Right lobe of liver (tissue), 6 donors: ENCODE data around the gene TRRAP. TPM values are rescaled to one million over a fixed set of nuclear protein-coding genes. Genes with fewer than 3 reads are reported as not detected.

ENCODE experiments used
- ATAC-seq, 4 donors: fragments of 200-7000 bp; cut with Tn5 transposase; one replicate each; pipeline ENCODE4 v1.9.1; 2020; ENCODE audit warnings: mild to moderate bottlenecking in 4 of 4, moderate library complexity in 4 of 4
- DNase-seq, 3 donors: peaks; one replicate each; pipeline ENCODE4 v3.0.0-alpha.2; 2020
- H3K27ac ChIP-seq, 3 donors: fragments of 200-600 bp; one replicate each; pipeline ENCODE4 v1.8.0; 2022
- H3K27me3 ChIP-seq, 2 donors: fragments of 200-600 bp; one replicate each; pipeline ENCODE4 v1.8.0; 2022
- H3K36me3 ChIP-seq, 4 donors: fragments of 200-600 bp; sonication (generic) in 1 of 4; one replicate each; pipeline versions ENCODE4 v1.5.1 to v1.8.0; 2017 to 2022; ENCODE audit warnings: control low read depth in 1 of 4
- H3K4me1 ChIP-seq, 4 donors: fragments of 200-600 bp; sonication (generic) in 1 of 4; one replicate each; pipeline versions ENCODE4 v1.5.1 to v1.8.0; 2017 to 2022; ENCODE audit warnings: control low read depth in 1 of 4
- H3K4me3 ChIP-seq, 3 donors: fragments of 200-600 bp; one replicate each; pipeline ENCODE4 v1.8.0; 2022
- H3K9me3 ChIP-seq, 4 donors: fragments of 200-600 bp; sonication (generic) in 1 of 4; one replicate each; pipeline versions ENCODE4 v1.5.1 to v1.8.0; 2017 to 2022; ENCODE audit warnings: control low read depth in 1 of 4
- POLR2A ChIP-seq: fragments of 450-650 bp; IDR thresholded peaks from one replicate; pipeline ENCODE4 v1.6.1; 2017; ENCODE audit warnings: antibody characterized with exemption, mild to moderate bottlenecking
- WGBS: methylation state at CpG from one replicate; pipeline ENCODE4 v1.1.6; 2018; ENCODE audit warnings: low coverage, low lambda C conversion rate; ENCODE audit not compliant: insufficient coverage; ENCODE audit errors: missing lambda C conversion rate; 5-methylcytosine and 5-hydroxymethylcytosine counted together
- intact Hi-C, 2 donors: fragments of 100-400 bp; cut with DNase I; formaldehyde crosslinking; loops; one replicate each; pipeline versions ENCODE4 v1.11.2 to v1.14.1; 2022
- total RNA-seq, 6 experiments: library from RNA; depleted of rRNA in 2 of 6; stranded (reverse); fragments of >200 nt in 2 of 6; fragmentation: NEBNext Ultra II Directional in 3 of 6; extraction: Animal tissue kit (Norgen Biotek cat#: 25700) in 3 of 6; gene quantifications; one replicate each; pipeline versions ENCODE4 v1.1.0 to v1.2.4, GENCODE V29; 2016 to 2023
- TF ChIP-seq, protein P1 (sequence below), 4 donors: fragments of 200-600 bp in 3 of 4; fragments of 450-650 bp in 1 of 4; IDR thresholded peaks; one replicate each; pipeline versions ENCODE4 v1.5.1 to v1.8.0; 2016 to 2022; ENCODE audit warnings: antibody characterized with exemption in 4 of 4, mild to moderate bottlenecking in 2 of 4
- donor health status: DM: no; HTN: yes; CAD: no.
- donor health status: DM: no; HTN: no; CAD: no.
- donor health status: DM: no; HTN: no; CAD: no.
- donor health status: DM: no; HTN: yes; CAD: no.
- donor health status: DM: no; HTN: yes; CAD: no.

The TRRAP gene
- total RNA-seq, 6 experiments from 2014 or later: 16.1 to 20.5 (median 18.6) TPM

DNA sequence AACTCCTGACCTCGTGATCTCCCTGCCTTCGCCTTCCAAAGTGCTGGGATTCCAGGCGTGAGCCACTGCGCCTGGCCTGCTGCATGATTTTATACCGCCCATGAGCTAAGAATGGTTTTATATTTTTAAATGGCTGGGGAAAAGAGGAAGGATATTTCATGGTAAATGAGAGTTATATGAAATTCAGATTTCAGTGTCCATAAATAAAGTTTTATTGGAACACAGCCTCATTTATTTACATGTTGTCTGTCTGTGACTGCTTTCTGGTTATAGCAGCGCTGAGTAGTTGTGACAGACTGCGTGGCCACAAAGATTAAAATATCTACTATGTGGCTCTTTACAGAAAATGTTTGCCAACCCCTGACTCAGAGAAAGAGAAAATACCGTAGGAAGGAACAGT is 2.2 kb downstream of the TRRAP start:
- TF ChIP-seq, protein P1, sequence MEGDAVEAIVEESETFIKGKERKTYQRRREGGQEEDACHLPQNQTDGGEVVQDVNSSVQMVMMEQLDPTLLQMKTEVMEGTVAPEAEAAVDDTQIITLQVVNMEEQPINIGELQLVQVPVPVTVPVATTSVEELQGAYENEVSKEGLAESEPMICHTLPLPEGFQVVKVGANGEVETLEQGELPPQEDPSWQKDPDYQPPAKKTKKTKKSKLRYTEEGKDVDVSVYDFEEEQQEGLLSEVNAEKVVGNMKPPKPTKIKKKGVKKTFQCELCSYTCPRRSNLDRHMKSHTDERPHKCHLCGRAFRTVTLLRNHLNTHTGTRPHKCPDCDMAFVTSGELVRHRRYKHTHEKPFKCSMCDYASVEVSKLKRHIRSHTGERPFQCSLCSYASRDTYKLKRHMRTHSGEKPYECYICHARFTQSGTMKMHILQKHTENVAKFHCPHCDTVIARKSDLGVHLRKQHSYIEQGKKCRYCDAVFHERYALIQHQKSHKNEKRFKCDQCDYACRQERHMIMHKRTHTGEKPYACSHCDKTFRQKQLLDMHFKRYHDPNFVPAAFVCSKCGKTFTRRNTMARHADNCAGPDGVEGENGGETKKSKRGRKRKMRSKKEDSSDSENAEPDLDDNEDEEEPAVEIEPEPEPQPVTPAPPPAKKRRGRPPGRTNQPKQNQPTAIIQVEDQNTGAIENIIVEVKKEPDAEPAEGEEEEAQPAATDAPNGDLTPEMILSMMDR (IDR thresholded peaks at IDR 0.05): no peak
- no peak for TF ChIP-seq POLR2A
- no peaks in the 10 kb centered on the region for H3K27me3 ChIP-seq
- no peak overlapping the region for H3K4me3 ChIP-seq
- DNase-seq: no peak
- H3K4me1 ChIP-seq: peaks cover 0 to 8% (median 3%) of the 10 kb centered on the region in 4 donors
- no peak for ATAC-seq
- H3K36me3 ChIP-seq: peaks cover 0 to 39% (median 11%) of the 10 kb centered on the region in 4 donors
- intact Hi-C loops: no loop called here
- no peak overlapping the region for H3K27ac ChIP-seq
- 80% methylated on average over 8 of the region's 8 CpGs for WGBS
- H3K9me3 ChIP-seq: no peaks in the 10 kb centered on the region

DNA sequence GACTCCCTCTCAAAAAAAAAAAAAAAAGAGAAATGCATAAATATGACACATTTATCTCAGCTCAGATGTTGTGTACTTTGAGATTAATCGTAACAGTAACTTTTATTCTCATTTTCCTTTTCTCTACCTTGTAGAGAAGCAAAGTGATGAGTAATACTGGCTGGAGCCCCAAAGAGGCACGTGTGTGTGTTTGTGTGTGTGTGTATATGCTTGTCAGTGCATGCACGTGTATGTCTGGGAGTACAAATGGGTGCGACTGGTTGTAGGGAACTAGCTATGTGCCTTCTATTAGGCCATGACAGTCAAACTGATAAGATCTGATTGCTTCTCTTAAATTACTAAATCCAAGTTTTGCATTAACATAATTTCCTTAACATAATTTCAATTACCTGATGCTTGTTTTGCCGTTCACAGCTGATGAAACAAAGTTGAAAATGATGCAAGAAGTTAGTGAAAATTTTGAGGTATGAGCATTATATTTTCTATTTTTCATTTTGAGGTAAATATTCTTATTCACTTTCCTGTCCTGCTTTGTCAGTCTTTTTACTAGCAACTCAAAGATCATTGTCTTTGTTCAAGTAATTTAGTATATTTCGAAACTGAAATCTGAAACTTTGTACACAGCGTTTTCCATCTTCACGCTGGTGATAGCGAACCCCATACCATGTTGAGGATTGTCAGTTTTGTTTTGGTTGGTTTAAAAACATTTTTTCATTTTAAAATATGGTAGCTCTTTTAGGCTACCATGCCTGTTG is 3.4 kb downstream of the TRRAP start:
- intact Hi-C loops: no loop called here
- Histone ChIP-seq H3K27me3 (no peaks in the 10 kb centered on the region), H3K36me3 (peaks cover 0 to 40% (median 12%) of the 10 kb centered on the region in 4 donors), H3K4me3 (no peak overlapping the region), H3K4me1 (peaks cover 0 to 8% (median 3%) of the 10 kb centered on the region in 4 donors), H3K27ac (no peak overlapping the region), H3K9me3 (no peaks in the 10 kb centered on the region)
- no peak for DNase-seq
- no peak for ATAC-seq
- 94% methylated on average over 9 of the region's 9 CpGs for WGBS
- TF ChIP-seq, protein P1 (IDR thresholded peaks at IDR 0.05): no peak
- TF ChIP-seq POLR2A: no peak

DNA sequence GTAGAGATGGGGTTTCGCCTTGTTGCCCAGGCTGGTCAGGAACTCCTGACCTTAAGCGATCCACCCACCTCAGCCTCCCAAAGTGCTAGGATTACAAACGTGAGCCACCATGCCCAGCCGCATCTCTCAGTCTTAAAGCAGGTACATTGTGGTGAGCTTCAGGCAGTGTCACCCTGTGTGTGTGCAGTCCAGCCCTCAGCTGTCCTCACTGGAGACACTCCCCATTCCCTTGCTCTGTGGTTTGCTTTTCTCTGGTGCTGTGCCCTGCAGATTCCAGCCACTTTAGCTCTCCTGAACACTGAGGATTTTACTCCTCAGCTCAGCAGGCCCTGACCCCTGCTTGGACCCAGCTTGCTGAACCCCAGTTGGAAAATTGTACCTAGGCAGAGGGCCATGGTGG is 6.1 kb downstream of the TRRAP start:
- Histone ChIP-seq H3K27me3 (no peaks in the 10 kb centered on the region), H3K36me3 (peaks cover 0 to 50% (median 14%) of the 10 kb centered on the region in 4 donors), H3K27ac (no peak overlapping the region), H3K4me1 (peaks cover 0 to 8% (median 3%) of the 10 kb centered on the region in 4 donors), H3K4me3 (no peak overlapping the region), H3K9me3 (no peaks in the 10 kb centered on the region)
- ATAC-seq: no peak
- no peak for DNase-seq
- intact Hi-C loops: no loop called here
- TF ChIP-seq, protein P1 (IDR thresholded peaks at IDR 0.05): no peak
- TF ChIP-seq POLR2A: no peak
- 50% methylated on average over 2 of the region's 4 CpGs for WGBS

DNA sequence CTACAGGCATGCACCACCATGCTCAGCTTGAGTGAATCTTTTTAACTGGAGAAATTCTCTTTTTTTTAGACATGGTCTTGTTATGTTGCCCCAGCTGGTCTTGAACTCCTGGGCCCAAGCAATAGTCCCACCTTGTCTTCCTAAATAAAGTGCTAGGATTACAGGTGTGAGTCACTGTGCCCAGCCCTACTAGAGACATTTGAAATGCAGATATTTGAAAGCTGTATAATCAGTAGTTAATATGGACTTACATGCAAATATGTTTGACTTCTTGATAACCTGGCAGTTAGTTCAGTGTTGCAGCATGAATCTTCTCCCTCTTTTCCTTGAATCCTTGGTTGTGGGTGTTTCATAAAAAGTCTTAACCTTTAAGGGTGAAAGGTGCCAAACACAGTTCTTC is 8.7 kb downstream of the TRRAP start:
- ATAC-seq: no peak
- intact Hi-C loops: no loop called here
- Histone ChIP-seq H3K4me3 (no peak overlapping the region), H3K36me3 (peaks cover 0 to 63% (median 20%) of the 10 kb centered on the region in 4 donors), H3K27me3 (no peaks in the 10 kb centered on the region), H3K4me1 (no peaks in the 10 kb centered on the region), H3K27ac (no peak overlapping the region), H3K9me3 (no peaks in the 10 kb centered on the region)
- TF ChIP-seq, protein P1 (IDR thresholded peaks at IDR 0.05): no peak
- no peak for TF ChIP-seq POLR2A
- DNase-seq: no peak
